SK-N-SH (cell line): Measurements from ENCODE around the gene AHCYL2. TPM values are rescaled to one million over a fixed set of nuclear protein-coding genes. Genes with fewer than 3 reads are reported as not detected.

Source experiments
- CTCF ChIA-PET: fragments of 300-600, 350-600 bp; formaldehyde crosslinking; extraction: SDS; loops from one replicate; lab custom pipeline; 2021; lab: Yijun Ruan, JAX
- POLR2A ChIA-PET: fragments of 350-600 bp; sonication (Branson Sonifier 250); formaldehyde crosslinking; extraction: SDS; loops from one replicate; lab custom pipeline; 2020; ENCODE audit warnings: antibody characterized with exemption, inconsistent platforms; lab: Yijun Ruan, JAX
- DNase-seq: peaks from one replicate; pipeline ENCODE4 v3.0.0; 2012
- H2AFZ ChIP-seq: fragments of 200-600 bp; sonication (generic); 2 replicates; pipeline ENCODE4 v1.8.1; 2016; ENCODE audit warnings: antibody characterized with exemption, mild to moderate bottlenecking, low read depth
- H3F3A ChIP-seq: fragments of 200-600 bp; sonication (generic); replicated peaks from 2 replicates; pipeline ENCODE3; 2016; ENCODE audit warnings: antibody characterized with exemption, mild to moderate bottlenecking; ENCODE audit not compliant: insufficient read depth
- H3K27ac ChIP-seq, 2 experiments: fragments of 200-500 bp in 1 of 2; fragments of 200-600 bp in 1 of 2; sonication (Bioruptor generic) in 1 of 2; sonication (generic), shearing (Covaris generic) in 1 of 2; 2 replicates each; pipeline versions ENCODE4 v1.5.1 to v1.6.1; 2014 to 2016; ENCODE audit warnings: low read depth in 2 of 2, inconsistent platforms in 1 of 2, low read length in 1 of 2, mild to moderate bottlenecking in 1 of 2, mixed read lengths in 1 of 2
- H3K27me3 ChIP-seq: fragments of 200-600 bp; sonication (generic), shearing (Covaris generic); 2 replicates; pipeline ENCODE4 v1.6.1; 2016; ENCODE audit warnings: mixed run types; ENCODE audit not compliant: insufficient read depth
- H3K36me3 ChIP-seq, 2 experiments: fragments of 200-500 bp in 1 of 2; fragments of 200-600 bp in 1 of 2; sonication (Bioruptor generic) in 1 of 2; sonication (generic) in 1 of 2; replicated peaks in 1 of 2; 2 replicates each; pipeline versions ENCODE3 to v1.5.1; 2014 to 2016; ENCODE audit warnings: low read length in 1 of 2, mild to moderate bottlenecking in 1 of 2; ENCODE audit not compliant: insufficient read depth in 2 of 2, control insufficient read depth in 1 of 2
- H3K4me1 ChIP-seq, 2 experiments: fragments of 200-500 bp in 1 of 2; fragments of 200-600 bp in 1 of 2; sonication (Bioruptor generic) in 1 of 2; sonication (generic), shearing (Covaris generic) in 1 of 2; 2 replicates each; pipeline versions ENCODE4 v1.5.1 to v1.6.1; 2014 to 2016; ENCODE audit warnings: low read depth in 1 of 2, low read length in 1 of 2, mixed run types in 1 of 2; ENCODE audit not compliant: insufficient read depth in 2 of 2, control insufficient read depth in 1 of 2
- H3K4me2 ChIP-seq: fragments of 200-600 bp; sonication (generic), shearing (Covaris generic); 2 replicates; pipeline ENCODE4 v1.6.1; 2017; ENCODE audit warnings: mixed run types
- H3K4me3 ChIP-seq, 2 experiments: fragments of 200-500 bp in 1 of 2; fragments of 200-600 bp in 1 of 2; sonication (Bioruptor generic) in 1 of 2; sonication (generic), shearing (Covaris generic) in 1 of 2; 2 replicates each; pipeline versions ENCODE4 v1.5.1 to v1.8.1; 2014 to 2016; ENCODE audit warnings: low read depth in 2 of 2, inconsistent platforms in 1 of 2, low read length in 1 of 2, mild to moderate bottlenecking in 1 of 2, mixed read lengths in 1 of 2, moderate library complexity in 1 of 2
- H3K79me2 ChIP-seq: fragments of 200-600 bp; sonication (generic); 2 replicates; pipeline ENCODE4 v1.8.1; 2017; ENCODE audit warnings: mild to moderate bottlenecking; ENCODE audit not compliant: insufficient read depth
- H3K9ac ChIP-seq: fragments of 200-600 bp; sonication (generic); 2 replicates; pipeline ENCODE4 v1.6.1; 2017; ENCODE audit warnings: mixed run types
- H3K9me2 ChIP-seq: fragments of 200-600 bp; sonication (generic); 2 replicates; pipeline ENCODE4 v1.6.1; 2017; ENCODE audit warnings: mixed run types
- H3K9me3 ChIP-seq: fragments of 200-600 bp; sonication (generic); 2 replicates; pipeline ENCODE4 v1.6.1; 2017; ENCODE audit warnings: mixed run types, mild to moderate bottlenecking, moderate library complexity
- H4K20me1 ChIP-seq: fragments of 200-600 bp; sonication (generic); 2 replicates; pipeline ENCODE4 v1.6.1; 2017; ENCODE audit warnings: mild to moderate bottlenecking, mixed run types; ENCODE audit not compliant: insufficient read depth
- CHD2 ChIP-seq: fragments of 150-350 bp; IDR thresholded peaks from 2 replicates; pipeline ENCODE4 v1.6.1; 2018; ENCODE audit warnings: low read length; ENCODE audit not compliant: partially characterized antibody
- EZH2phosphoT487 ChIP-seq: fragments of 200-600 bp; sonication (generic); IDR thresholded peaks from 2 replicates; pipeline ENCODE4 v1.6.1; 2017; ENCODE audit warnings: low read depth, mixed run types, mild to moderate bottlenecking, antibody characterized with exemption, moderate library complexity, borderline replicate concordance
- JUND ChIP-seq: IDR thresholded peaks from 2 replicates; pipeline ENCODE4 v1.4.0; 2012
- MXI1 ChIP-seq: IDR thresholded peaks from 2 replicates; pipeline ENCODE4 v1.6.1; 2012; ENCODE audit warnings: mild to moderate bottlenecking, low read depth, low read length, improper control_type of control experiment
- RFX5 ChIP-seq: IDR thresholded peaks from 2 replicates; pipeline ENCODE4 v1.6.1; 2012; ENCODE audit warnings: mild to moderate bottlenecking, improper control_type of control experiment, low read length
- SIN3A ChIP-seq: IDR thresholded peaks from 2 replicates; pipeline ENCODE4 v1.6.1; 2012; ENCODE audit warnings: low read depth, mild to moderate bottlenecking, low read length, moderate library complexity, borderline replicate concordance
- TCF12 ChIP-seq: IDR thresholded peaks from 2 replicates; pipeline ENCODE4 v1.4.0; 2012
- TEAD4 ChIP-seq: IDR thresholded peaks from 2 replicates; pipeline ENCODE4 v1.4.0; 2012; ENCODE audit warnings: mild to moderate bottlenecking, borderline replicate concordance; ENCODE audit not compliant: insufficient read depth
- WGBS: methylation state at CpG from one replicate; pipeline ENCODE4 v1.1.6; 2017; ENCODE audit warnings: low lambda C conversion rate; 5-methylcytosine and 5-hydroxymethylcytosine counted together
- polyA plus RNA-seq, 3 experiments: library from polyadenylated mRNA; depleted of rRNA; stranded (reverse); fragments of >200 nt; gene quantifications; 2 replicates each; pipeline ENCODE4 v1.2.3, GENCODE V29; 2012
- TF ChIP-seq, protein P1 (sequence below): IDR thresholded peaks from 2 replicates; pipeline ENCODE4 v1.6.1; 2012; ENCODE audit warnings: mild to moderate bottlenecking, low read depth, low read length, moderate library complexity
- TF ChIP-seq, protein P2 (sequence below): fragments of 150-350 bp; IDR thresholded peaks from 2 replicates; pipeline ENCODE4 v1.6.1; 2017; ENCODE audit warnings: antibody characterized with exemption, low read length, low read depth, borderline replicate concordance
- TF ChIP-seq, protein P3 (sequence below): IDR thresholded peaks from 2 replicates; pipeline ENCODE4 v1.4.0; 2012; ENCODE audit warnings: low read depth, borderline replicate concordance
- TF ChIP-seq, protein P4 (sequence below): fragments of 200-600 bp; sonication (generic); IDR thresholded peaks from 2 replicates; pipeline ENCODE4 v1.6.1; 2017; ENCODE audit warnings: antibody characterized with exemption, mild to moderate bottlenecking, moderate library complexity

AHCYL2 gene
- polyA plus RNA-seq, 1 of the 3 experiments (the other 2 are of a cell fraction) = 20.4 TPM

DNA sequence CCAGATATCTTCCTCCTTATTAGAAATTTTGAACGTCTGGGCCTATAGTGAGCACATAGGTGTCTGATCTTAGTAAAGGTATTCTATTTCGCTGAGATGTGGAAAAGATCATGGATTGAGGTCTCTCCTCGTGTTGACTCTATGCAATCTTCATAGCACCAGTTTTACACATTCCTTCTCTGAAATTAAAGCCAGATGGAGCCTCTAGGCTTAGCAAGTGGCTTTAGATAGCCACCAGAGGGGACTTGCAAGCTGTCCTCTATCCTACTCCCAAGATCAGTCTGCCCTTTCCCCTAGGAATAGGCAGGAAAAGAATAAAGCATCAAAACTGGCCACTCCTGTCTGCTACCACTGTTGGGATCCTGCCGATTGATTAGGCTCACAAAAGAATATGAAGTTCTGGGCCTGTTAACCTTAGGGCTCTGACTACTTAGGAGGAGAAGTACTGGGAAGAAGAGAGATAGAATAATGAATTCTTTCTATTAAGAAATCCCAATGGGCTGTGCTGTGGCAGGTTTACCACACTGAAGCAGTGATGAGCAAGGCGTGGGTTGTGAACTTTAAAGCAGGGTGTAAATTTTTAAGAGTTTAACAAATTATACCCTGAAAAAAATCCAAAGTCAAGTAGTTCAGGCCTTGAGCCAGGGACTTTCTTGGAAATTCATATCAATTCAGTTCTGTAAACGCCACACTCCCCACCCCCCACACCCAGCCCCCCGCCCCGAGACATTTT, 207.2 kb downstream of the AHCYL2 start:
- Histone ChIP-seq H3K4me2 (no peak overlapping the region), H3F3A (peaks cover under 1% of the 10 kb centered on the region), H3K27me3 (no peaks in the 10 kb centered on the region), H3K9me3 (no peaks in the 10 kb centered on the region), H4K20me1 (no peaks in the 10 kb centered on the region), H3K79me2 (no peaks in the 10 kb centered on the region), H3K4me3 (no peak overlapping the region), H3K4me1 (peaks cover 0 to 15% of the 10 kb centered on the region in 2 experiments; a peak in 2 of 4 replicates), H3K9me2 (no peaks in the 10 kb centered on the region), H3K27ac (no peak overlapping the region), H2AFZ (no peak overlapping the region), H3K36me3 (peaks cover 15 to 21% of the 10 kb centered on the region in 2 experiments), H3K9ac (no peak overlapping the region)
- ChIA-PET CTCF (interaction anchor here (0.9 to 4.9 kb wide), 5 partner anchors 10 to 89 kb away, joined by 3 to 38 read pairs (median 3); no protein-coding TSS in a partner anchor), POLR2A (no interaction called here)
- DNase-seq = peak; percentile 37
- TF ChIP-seq SIN3A (no peak), TCF12 (peak; percentile 29; the same call in 1 of the 2 replicates), CHD2 (no peak), TEAD4 (no peak)
- TF ChIP-seq, protein P1, sequence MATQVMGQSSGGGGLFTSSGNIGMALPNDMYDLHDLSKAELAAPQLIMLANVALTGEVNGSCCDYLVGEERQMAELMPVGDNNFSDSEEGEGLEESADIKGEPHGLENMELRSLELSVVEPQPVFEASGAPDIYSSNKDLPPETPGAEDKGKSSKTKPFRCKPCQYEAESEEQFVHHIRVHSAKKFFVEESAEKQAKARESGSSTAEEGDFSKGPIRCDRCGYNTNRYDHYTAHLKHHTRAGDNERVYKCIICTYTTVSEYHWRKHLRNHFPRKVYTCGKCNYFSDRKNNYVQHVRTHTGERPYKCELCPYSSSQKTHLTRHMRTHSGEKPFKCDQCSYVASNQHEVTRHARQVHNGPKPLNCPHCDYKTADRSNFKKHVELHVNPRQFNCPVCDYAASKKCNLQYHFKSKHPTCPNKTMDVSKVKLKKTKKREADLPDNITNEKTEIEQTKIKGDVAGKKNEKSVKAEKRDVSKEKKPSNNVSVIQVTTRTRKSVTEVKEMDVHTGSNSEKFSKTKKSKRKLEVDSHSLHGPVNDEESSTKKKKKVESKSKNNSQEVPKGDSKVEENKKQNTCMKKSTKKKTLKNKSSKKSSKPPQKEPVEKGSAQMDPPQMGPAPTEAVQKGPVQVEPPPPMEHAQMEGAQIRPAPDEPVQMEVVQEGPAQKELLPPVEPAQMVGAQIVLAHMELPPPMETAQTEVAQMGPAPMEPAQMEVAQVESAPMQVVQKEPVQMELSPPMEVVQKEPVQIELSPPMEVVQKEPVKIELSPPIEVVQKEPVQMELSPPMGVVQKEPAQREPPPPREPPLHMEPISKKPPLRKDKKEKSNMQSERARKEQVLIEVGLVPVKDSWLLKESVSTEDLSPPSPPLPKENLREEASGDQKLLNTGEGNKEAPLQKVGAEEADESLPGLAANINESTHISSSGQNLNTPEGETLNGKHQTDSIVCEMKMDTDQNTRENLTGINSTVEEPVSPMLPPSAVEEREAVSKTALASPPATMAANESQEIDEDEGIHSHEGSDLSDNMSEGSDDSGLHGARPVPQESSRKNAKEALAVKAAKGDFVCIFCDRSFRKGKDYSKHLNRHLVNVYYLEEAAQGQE = no peak
- 77% methylated on average over 8 of the region's 8 CpGs for WGBS

DNA sequence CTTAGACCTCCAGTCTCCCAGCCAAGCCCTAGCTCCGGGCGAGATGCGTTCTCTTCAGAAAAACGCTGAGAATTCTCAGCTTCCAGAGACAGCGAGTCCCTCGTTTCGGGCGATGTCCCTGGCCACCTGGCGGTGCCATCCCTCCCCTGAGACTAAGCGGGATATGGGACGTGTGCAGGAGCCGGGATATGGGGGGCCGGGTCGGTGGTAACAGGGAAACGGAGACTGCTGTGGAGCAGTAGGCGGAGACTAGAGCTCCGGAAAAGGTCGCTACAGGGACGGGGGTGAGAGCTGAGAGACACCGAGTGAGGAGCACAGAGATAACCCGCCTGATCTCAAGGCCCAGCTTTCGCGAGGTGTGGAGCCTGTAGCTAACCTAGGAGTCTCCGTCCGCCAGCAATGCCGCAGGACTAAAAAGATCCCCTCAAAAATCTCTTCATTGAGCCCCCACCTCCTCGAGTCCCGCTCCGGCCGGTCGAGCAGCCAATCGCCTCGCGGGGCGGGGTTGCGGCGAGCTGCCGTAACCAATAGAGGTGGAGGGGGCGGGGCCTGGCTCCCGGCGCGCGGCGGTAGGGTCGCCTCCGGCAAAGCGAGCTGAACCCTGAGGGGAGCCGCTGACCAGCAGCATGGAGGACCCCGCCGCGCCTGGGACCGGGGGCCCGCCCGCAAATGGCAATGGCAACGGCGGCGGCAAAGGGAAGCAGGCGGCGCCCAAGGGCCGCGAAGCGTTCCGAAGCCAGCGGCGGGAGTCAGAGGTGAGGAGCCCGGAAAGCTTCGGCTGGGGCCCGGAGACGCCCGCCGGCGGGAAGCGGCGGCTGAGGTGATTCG, 209.2 kb downstream of the AHCYL2 start, which contains the start of gene STRIP2:
Gene STRIP2 (plus strand): TSS at position 586 of the 828 bp plus-strand sequence. CDS start 41 bp downstream, at position 627.
- 1% methylated on average over 51 of the region's 75 CpGs for WGBS
- Histone ChIP-seq H3K4me2 (peak within 1 kb of the TSS; percentile 95), H4K20me1 (no peaks in the 10 kb centered on the region), H3K4me3 (peak within 1 kb of the TSS; percentile 85 to 93), H3F3A (peaks cover 14% of the 10 kb centered on the region), H3K79me2 (no peaks in the 10 kb centered on the region), H3K27me3 (no peaks in the 10 kb centered on the region), H3K36me3 (peaks cover 2 to 5% of the 10 kb centered on the region in 2 experiments), H2AFZ (peak within 1 kb of the TSS; percentile 94), H3K9me3 (no peaks in the 10 kb centered on the region), H3K27ac (peak within 1 kb of the TSS; percentile 39 to 81; a peak in 3 of 4 replicates), H3K9ac (peak within 1 kb of the TSS; percentile 75), H3K4me1 (peaks cover 7 to 15% of the 10 kb centered on the region in 2 experiments; a peak in 3 of 4 replicates), H3K9me2 (no peaks in the 10 kb centered on the region)
- POLR2A ChIA-PET = interaction anchor here (0.6 to 1.7 kb wide), 4 partner anchors 9 to 614 kb away, joined by 3 to 4 read pairs (median 3); no protein-coding TSS in a partner anchor
- peak; percentile 97 for DNase-seq
- CTCF ChIA-PET = interaction anchor here (0.6 to 4.9 kb wide), 26 partner anchors 8 to 1298 kb away, joined by 3 to 38 read pairs (median 4); partner anchors contain the start of gene SMO
- TF ChIP-seq MXI1 = no peak; the same call in 1 of the 2 replicates
- TF ChIP-seq TCF12 = no peak
- TF ChIP-seq, protein P2, sequence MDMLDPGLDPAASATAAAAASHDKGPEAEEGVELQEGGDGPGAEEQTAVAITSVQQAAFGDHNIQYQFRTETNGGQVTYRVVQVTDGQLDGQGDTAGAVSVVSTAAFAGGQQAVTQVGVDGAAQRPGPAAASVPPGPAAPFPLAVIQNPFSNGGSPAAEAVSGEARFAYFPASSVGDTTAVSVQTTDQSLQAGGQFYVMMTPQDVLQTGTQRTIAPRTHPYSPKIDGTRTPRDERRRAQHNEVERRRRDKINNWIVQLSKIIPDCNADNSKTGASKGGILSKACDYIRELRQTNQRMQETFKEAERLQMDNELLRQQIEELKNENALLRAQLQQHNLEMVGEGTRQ = 0 out of 2 replicates have a peak, but pooled peaks have one; percentile 5
- no peak for TF ChIP-seq EZH2phosphoT487
- TF ChIP-seq, protein P3, sequence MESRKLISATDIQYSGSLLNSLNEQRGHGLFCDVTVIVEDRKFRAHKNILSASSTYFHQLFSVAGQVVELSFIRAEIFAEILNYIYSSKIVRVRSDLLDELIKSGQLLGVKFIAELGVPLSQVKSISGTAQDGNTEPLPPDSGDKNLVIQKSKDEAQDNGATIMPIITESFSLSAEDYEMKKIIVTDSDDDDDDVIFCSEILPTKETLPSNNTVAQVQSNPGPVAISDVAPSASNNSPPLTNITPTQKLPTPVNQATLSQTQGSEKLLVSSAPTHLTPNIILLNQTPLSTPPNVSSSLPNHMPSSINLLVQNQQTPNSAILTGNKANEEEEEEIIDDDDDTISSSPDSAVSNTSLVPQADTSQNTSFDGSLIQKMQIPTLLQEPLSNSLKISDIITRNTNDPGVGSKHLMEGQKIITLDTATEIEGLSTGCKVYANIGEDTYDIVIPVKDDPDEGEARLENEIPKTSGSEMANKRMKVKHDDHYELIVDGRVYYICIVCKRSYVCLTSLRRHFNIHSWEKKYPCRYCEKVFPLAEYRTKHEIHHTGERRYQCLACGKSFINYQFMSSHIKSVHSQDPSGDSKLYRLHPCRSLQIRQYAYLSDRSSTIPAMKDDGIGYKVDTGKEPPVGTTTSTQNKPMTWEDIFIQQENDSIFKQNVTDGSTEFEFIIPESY = no peak
- TF ChIP-seq RFX5 = peak; percentile 66; the same call in 1 of the 2 replicates
- peak; percentile 54; the same call in 1 of the 2 replicates for TF ChIP-seq SIN3A
- TF ChIP-seq JUND = no peak
- TF ChIP-seq, protein P4, sequence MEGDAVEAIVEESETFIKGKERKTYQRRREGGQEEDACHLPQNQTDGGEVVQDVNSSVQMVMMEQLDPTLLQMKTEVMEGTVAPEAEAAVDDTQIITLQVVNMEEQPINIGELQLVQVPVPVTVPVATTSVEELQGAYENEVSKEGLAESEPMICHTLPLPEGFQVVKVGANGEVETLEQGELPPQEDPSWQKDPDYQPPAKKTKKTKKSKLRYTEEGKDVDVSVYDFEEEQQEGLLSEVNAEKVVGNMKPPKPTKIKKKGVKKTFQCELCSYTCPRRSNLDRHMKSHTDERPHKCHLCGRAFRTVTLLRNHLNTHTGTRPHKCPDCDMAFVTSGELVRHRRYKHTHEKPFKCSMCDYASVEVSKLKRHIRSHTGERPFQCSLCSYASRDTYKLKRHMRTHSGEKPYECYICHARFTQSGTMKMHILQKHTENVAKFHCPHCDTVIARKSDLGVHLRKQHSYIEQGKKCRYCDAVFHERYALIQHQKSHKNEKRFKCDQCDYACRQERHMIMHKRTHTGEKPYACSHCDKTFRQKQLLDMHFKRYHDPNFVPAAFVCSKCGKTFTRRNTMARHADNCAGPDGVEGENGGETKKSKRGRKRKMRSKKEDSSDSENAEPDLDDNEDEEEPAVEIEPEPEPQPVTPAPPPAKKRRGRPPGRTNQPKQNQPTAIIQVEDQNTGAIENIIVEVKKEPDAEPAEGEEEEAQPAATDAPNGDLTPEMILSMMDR = peak; percentile 44
